HPDE6-E6E7 (cell line): ENCODE results near the gene NDFIP2.
"Not testable (repeated sequence)": the region's sequence is repeated elsewhere in the genome, so short reads cannot be mapped to it uniquely, and the experiment has no call there.

ENCODE experiments used
- DNase-seq: peaks from one replicate; pipeline ENCODE4 v3.0.0; 2011; ENCODE audit warnings: missing footprints; ENCODE audit errors: extremely low spot score

NDFIP2 gene

DNA sequence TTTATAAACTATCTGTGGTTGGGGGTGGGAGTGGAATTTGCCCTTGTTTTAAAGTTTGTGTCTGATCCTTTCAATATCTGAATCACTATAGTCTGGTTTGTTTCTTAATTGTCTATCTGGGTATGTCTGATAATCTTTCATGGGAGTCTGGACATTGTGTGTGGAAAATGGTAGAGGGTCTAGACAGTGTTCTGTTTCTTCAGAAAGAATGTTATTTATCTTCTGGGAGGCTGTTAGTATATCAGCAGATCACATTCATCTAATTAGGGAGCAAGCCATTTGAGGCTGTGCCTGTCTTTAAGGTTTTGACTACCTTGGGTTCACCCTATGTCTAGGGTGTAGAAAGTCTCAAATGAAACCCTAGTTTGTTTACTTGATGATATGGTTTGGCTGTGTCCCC is 110.5 kb downstream of the NDFIP2 start:
- DNase-seq: no peak

DNA sequence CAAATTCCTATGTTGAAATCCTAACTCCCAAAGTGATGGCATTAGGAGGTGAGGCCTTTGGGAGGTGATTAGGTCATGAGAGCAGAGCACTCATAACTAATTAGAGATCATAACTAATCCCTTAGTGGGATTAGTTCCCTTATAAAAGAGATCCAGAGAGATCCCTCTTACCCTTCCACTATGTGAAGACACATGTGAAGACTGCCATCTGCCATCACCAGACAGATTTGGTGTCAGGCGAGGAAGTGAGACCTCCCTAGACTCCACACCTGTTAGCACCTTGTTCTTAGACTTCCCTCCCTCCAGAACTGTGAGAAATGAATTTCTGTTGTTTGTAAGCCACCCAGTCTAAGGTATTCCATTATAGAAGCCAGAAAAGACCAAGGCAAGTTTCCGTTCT is 112.2 kb downstream of the NDFIP2 start:
- DNase-seq: no peak

DNA sequence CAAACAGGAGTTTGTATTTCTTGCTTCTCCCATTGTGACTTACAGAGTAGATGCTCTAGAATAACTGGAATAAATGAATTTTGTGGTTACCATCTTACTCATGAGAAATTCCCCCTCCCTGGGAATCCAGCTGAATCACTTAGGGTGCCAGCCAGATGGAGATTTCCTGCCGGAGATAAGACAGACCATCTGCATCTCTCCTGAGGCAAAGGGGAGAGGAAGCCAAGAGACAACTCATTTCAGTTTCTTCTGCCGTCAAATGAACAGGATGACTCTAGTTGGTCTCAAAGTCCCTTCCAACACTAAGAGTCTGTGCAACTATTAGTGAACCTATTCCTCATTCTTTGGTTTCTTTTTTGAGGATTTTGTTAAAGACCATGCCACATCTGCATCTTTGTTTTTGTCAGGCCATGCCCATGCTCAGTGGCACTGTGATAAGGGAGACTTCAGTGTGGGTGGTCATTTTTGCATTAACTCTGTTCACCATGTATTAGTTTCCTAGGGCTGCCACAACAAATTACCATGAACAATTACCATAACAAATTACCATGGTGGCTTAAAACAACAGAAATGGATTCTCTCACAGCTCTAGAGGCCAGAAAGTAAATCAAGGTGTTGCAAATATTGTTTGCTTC is 112.8 kb downstream of the NDFIP2 start:
- DNase-seq: peak; percentile 15

DNA sequence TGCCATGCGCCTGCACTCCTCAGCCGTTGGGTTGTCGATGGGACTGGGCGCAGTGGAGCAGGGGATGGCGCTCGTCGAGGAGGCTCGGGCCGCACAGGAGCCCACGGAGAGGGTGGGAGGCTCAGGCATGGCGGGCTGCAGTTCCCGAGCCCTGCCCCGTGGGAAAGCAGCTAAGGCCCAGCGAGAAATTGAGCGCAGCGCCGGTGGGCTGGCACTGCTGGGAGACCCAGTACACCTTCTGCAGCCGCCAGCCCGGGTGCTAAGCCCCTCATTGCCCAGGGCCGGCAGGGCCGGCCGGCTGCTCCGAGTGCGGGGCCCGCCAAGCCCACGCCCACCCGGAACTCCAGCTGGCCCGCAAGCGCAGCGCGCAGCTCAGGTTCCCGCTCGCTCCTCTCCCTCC is 119.2 kb downstream of the NDFIP2 start:
- DNase-seq: not testable (repeated sequence)

DNA sequence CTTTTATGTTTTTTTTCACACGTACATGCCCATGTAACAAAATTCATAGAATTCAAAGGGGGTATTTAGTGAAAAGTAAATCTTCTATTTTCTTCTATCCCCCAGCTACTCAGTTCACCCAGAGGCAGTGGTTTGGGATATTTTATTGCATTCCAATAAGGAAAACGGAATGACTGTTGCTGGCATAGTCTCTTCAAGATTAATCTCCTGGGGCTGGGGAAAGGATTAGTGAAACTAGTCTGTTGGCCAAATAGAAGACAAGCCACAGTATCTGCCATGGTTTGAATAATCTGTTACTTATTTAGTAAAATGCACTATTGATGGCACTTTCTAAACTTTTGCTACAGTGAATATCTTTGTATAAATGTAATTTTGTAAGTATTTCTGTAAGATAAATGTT is 122.0 kb downstream of the NDFIP2 start:
- no peak for DNase-seq

DNA sequence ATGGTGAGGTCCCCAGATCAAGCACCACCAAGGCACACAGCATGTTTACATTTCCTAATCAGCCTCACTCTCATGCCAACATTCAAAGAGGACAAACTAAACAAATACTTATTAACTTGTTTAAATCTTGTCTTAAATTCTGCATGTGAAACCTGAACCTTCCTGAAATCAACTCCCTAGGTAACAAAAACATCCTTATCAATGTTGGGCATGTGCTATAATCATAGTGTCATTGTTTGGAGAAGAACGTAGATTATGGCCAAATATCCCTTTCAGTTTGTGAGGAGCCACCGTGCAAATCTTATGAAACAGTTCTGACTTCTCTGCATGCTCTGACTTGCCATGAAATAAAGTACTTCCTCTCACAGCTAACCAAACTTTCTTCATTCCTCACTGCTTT is 123.8 kb downstream of the NDFIP2 start:
- DNase-seq: peak; percentile 61
